Breast epithelium (tissue), 4 donors: ENCODE data around the gene CDH2. TPM values are rescaled to one million over a fixed set of nuclear protein-coding genes. Genes with fewer than 3 reads are reported as not detected.

Source experiments
- DNase-seq, 2 donors: peaks; one replicate each; pipeline ENCODE4 v3.0.0-alpha.2; 2019; ENCODE audit warnings: low spot score in 2 of 2
- H3K27ac ChIP-seq, 2 donors: fragments of 200-600 bp; sonication (generic) in 1 of 2; one replicate each; pipeline ENCODE4 v1.5.1; 2016 to 2019; ENCODE audit warnings: mild to moderate bottlenecking in 1 of 2
- H3K27me3 ChIP-seq, 2 donors: fragments of 200-600 bp; sonication (generic) in 1 of 2; one replicate each; pipeline versions ENCODE4 v1.5.1 to v1.6.0; 2017 to 2019; ENCODE audit warnings: control low read depth in 1 of 2, mild to moderate bottlenecking in 1 of 2
- H3K36me3 ChIP-seq: fragments of 200-600 bp; one replicate; pipeline ENCODE4 v1.5.1; 2019
- H3K4me1 ChIP-seq, 2 donors: fragments of 200-600 bp; sonication (generic); one replicate each; pipeline ENCODE4 v1.5.1; 2016 to 2019; ENCODE audit warnings: control low read depth in 1 of 2
- H3K4me3 ChIP-seq, 3 donors: fragments of 200-600 bp; sonication (generic); 1 replicate in 2 of 3; 2 replicates in 1 of 3; pipeline ENCODE4 v1.5.1; 2016 to 2019; ENCODE audit warnings: mild to moderate bottlenecking in 3 of 3, moderate library complexity in 2 of 3
- H3K9me3 ChIP-seq, 2 donors: fragments of 200-600 bp; sonication (generic) in 1 of 2; one replicate each; pipeline ENCODE4 v1.5.1; 2016 to 2019; ENCODE audit warnings: control low read depth in 1 of 2
- CTCF ChIP-seq, 3 donors: fragments of 450-650 bp; IDR thresholded peaks; one replicate each; pipeline ENCODE4 v1.5.1; 2016 to 2017; ENCODE audit warnings: antibody characterized with exemption in 3 of 3, mild to moderate bottlenecking in 3 of 3, moderate library complexity in 3 of 3
- POLR2A ChIP-seq: fragments of 450-650 bp; IDR thresholded peaks from one replicate; pipeline ENCODE4 v1.6.1; 2016; ENCODE audit warnings: antibody characterized with exemption, mild to moderate bottlenecking, moderate library complexity
- POLR2AphosphoS5 ChIP-seq, 3 donors: sonication (generic); formaldehyde crosslinking; IDR thresholded peaks; one replicate each; pipeline ENCODE4 v1.6.1; 2017; ENCODE audit warnings: antibody characterized with exemption in 3 of 3
- intact Hi-C: fragments of 100-400 bp; cut with DNase I; formaldehyde crosslinking; loops from one replicate; pipeline ENCODE4 v1.15.1; 2023; ENCODE audit warnings: low total_unique reads
- total RNA-seq, 3 donors: library from RNA; depleted of rRNA; stranded (reverse); fragments of >200 nt; gene quantifications; one replicate each; pipeline ENCODE4 v1.1.0, GENCODE V29; 2016

The CDH2 gene
- total RNA-seq, 3 donors from 2014 or later = 0.16 to 1.8 (median 0.33) TPM

- intact Hi-C loops = no loop called here
- Histone ChIP-seq H3K36me3 (no peaks in the 10 kb centered on the region), H3K9me3 (no peaks in the 10 kb centered on the region), H3K4me3 (peak overlapping the region; percentile 49 to 75 (median 56)), H3K4me1 (peaks cover 0 to 6% of the 10 kb centered on the region in 2 donors), H3K27me3 (peaks cover 7 to 31% of the 10 kb centered on the region in 2 donors), H3K27ac (no peak overlapping the region)
- no peak for TF ChIP-seq POLR2A
- no peak for TF ChIP-seq POLR2AphosphoS5 (IDR thresholded peaks at IDR 0.05)
- TF ChIP-seq CTCF (IDR thresholded peaks at IDR 0.05) = no peak
- DNase-seq = no peak
These were observed 816 bp downstream of the CDH2 start for GRCh38 chr18:28175930-28176697.

DNA sequence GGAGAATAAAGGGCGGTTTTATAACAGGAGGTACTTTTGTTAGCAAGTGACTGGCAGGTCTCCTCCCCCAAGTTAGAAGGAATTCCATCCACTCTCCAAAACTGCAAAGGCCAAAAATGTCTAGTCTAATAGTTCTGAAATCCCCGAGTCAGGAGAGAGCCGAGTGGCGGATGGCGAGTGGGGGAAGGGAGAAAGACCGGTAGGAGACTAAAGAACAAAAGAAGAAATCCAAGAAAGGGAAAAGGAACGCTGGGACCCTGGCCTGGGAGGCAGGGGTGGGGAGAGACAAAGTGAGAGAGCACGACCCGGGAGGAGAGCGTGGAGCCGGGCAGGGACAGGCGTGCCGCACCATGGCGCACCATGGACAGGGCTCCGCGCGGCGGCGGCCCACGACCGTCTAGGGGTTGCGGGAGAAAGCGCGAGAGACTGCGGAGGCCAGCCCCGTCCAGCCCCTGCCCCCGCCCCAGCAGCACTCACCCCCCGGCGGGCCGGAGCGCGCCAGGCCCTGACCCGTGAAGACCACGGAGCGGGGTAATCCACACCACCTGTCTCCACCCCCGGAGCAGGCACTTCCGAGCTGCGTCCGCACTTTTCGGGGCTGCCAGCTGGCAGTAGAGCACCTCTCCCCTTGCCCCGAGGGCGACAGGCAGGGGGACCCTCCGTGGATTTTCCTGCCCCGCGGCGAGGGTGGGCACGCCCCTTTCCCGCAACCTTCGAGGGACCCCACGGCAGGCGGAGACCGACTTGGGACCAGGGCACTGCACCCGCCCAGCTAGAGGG lies 1.6 kb downstream of the CDH2 start:
- Histone ChIP-seq H3K4me1 (peaks cover 0 to 6% of the 10 kb centered on the region in 2 donors), H3K9me3 (no peaks in the 10 kb centered on the region), H3K36me3 (no peaks in the 10 kb centered on the region), H3K4me3 (peak overlapping the region; percentile 49 to 75 (median 56)), H3K27ac (no peak overlapping the region), H3K27me3 (peaks cover 7 to 31% of the 10 kb centered on the region in 2 donors)
- DNase-seq = no peak
- TF ChIP-seq POLR2AphosphoS5 (IDR thresholded peaks at IDR 0.05) (no peak), POLR2A (no peak), CTCF (IDR thresholded peaks at IDR 0.05) (no peak)
- intact Hi-C loops = no loop called here

- H3K27me3 ChIP-seq = peaks cover 7 to 31% of the 10 kb centered on the region in 2 donors
- H3K9me3 ChIP-seq = no peaks in the 10 kb centered on the region
- peaks cover 0 to 6% of the 10 kb centered on the region in 2 donors for H3K4me1 ChIP-seq
- no peak overlapping the region for H3K4me3 ChIP-seq
- intact Hi-C loops = no loop called here
- no peak overlapping the region for H3K27ac ChIP-seq
- no peak for TF ChIP-seq CTCF (IDR thresholded peaks at IDR 0.05)
- TF ChIP-seq POLR2AphosphoS5 (IDR thresholded peaks at IDR 0.05) = no peak
- TF ChIP-seq POLR2A = no peak
- DNase-seq = no peak
- no peaks in the 10 kb centered on the region for H3K36me3 ChIP-seq
These were observed 2.6 kb downstream of the CDH2 start for GRCh38 chr18:28174181-28174905.

- Histone ChIP-seq H3K27ac (no peak overlapping the region), H3K4me3 (no peak overlapping the region), H3K36me3 (no peaks in the 10 kb centered on the region), H3K9me3 (no peaks in the 10 kb centered on the region), H3K27me3 (peaks cover 7 to 31% of the 10 kb centered on the region in 2 donors), H3K4me1 (peaks cover 0 to 6% of the 10 kb centered on the region in 2 donors)
- TF ChIP-seq CTCF (IDR thresholded peaks at IDR 0.05) (no peak), POLR2AphosphoS5 (IDR thresholded peaks at IDR 0.05) (no peak), POLR2A (no peak)
- intact Hi-C loops = no loop called here
- DNase-seq = no peak
These were observed 5.1 kb downstream of the CDH2 start for GRCh38 chr18:28171837-28172236.
